ENCODE measurements around the gene PKP4.

DNA sequence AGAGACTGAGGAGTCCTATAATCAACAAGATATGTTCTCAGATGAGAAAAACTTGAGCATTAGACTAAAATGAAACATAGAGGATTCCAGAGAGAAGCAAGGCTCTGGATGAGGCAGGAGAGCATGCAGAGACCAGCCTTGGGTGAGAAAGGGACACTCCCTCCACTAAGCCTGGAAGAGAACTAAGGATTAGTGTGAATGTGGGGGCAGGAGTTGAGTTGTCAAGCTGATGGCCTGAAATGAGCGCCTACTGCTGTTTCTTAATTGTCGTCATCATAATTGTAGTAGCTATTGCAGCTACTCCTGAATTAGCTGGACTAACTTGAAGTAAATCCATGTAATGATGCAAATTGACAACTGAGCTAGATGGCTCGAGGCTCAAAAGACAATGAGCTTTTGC, 114.1 kb downstream of the PKP4 start:
- TF ChIP-seq, protein P1, sequence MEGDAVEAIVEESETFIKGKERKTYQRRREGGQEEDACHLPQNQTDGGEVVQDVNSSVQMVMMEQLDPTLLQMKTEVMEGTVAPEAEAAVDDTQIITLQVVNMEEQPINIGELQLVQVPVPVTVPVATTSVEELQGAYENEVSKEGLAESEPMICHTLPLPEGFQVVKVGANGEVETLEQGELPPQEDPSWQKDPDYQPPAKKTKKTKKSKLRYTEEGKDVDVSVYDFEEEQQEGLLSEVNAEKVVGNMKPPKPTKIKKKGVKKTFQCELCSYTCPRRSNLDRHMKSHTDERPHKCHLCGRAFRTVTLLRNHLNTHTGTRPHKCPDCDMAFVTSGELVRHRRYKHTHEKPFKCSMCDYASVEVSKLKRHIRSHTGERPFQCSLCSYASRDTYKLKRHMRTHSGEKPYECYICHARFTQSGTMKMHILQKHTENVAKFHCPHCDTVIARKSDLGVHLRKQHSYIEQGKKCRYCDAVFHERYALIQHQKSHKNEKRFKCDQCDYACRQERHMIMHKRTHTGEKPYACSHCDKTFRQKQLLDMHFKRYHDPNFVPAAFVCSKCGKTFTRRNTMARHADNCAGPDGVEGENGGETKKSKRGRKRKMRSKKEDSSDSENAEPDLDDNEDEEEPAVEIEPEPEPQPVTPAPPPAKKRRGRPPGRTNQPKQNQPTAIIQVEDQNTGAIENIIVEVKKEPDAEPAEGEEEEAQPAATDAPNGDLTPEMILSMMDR (conservative IDR thresholded peaks at IDR 0.05): no peak
- TF ChIP-seq EZH2 (IDR thresholded peaks at IDR 0.05; ENCODE audit: low read depth): no peak

Measured in PC-9 (cell line).